MM.1S (cell line): ENCODE measurements around the gene IL1R2.

ENCODE experiments used
- DNase-seq: peaks from one replicate; pipeline ENCODE4 v3.0.0-alpha.2; 2015
- H2AFZ ChIP-seq: fragments of 300-600 bp; sonication (generic); 2 replicates; pipeline ENCODE4 v1.6.0; 2016; ENCODE audit warnings: antibody characterized with exemption, low read length
- H3F3A ChIP-seq: fragments of 300-600 bp; sonication (generic); 2 replicates; pipeline ENCODE4 v1.6.1; 2016; ENCODE audit warnings: mild to moderate bottlenecking, antibody characterized with exemption, low read length, moderate library complexity, mixed read lengths; ENCODE audit not compliant: insufficient read depth
- H3K27ac ChIP-seq: fragments of 300-600 bp; sonication (generic); 2 replicates; pipeline ENCODE4 v1.5.1; 2016; ENCODE audit warnings: mild to moderate bottlenecking, low read length
- H3K27me3 ChIP-seq: fragments of 300-600 bp; sonication (generic); replicated peaks from 2 replicates; pipeline ENCODE4 v1.6.0; 2016; ENCODE audit warnings: low read length; ENCODE audit not compliant: insufficient read depth
- H3K36me3 ChIP-seq: fragments of 300-600 bp; sonication (generic); replicated peaks from 2 replicates; pipeline ENCODE4 v1.6.1; 2016; ENCODE audit warnings: mild to moderate bottlenecking, low read length, mixed read lengths; ENCODE audit not compliant: insufficient read depth
- H3K4me1 ChIP-seq: fragments of 300-600 bp; sonication (generic); 2 replicates; pipeline ENCODE4 v1.6.1; 2016; ENCODE audit warnings: low read length, mixed read lengths
- H3K4me2 ChIP-seq: fragments of 300-600 bp; sonication (generic); 2 replicates; pipeline ENCODE4 v1.6.0; 2016; ENCODE audit warnings: low read depth, low read length
- H3K4me3 ChIP-seq: fragments of 300-600 bp; sonication (generic); 2 replicates; pipeline ENCODE4 v1.5.1; 2016; ENCODE audit warnings: low read length, mixed read lengths
- H3K79me2 ChIP-seq: fragments of 300-600 bp; sonication (generic); 2 replicates; pipeline ENCODE4 v1.6.1; 2016; ENCODE audit warnings: mixed run types, low read length, mixed read lengths
- H3K9ac ChIP-seq: fragments of 300-600 bp; sonication (generic); 2 replicates; pipeline ENCODE4 v1.6.1; 2016; ENCODE audit warnings: low read length, mixed read lengths
- H3K9me2 ChIP-seq: fragments of 300-600 bp; sonication (generic); replicated peaks from 2 replicates; pipeline ENCODE4 v1.6.1; 2016; ENCODE audit warnings: mild to moderate bottlenecking, low read length, mixed read lengths; ENCODE audit not compliant: insufficient read depth
- H3K9me3 ChIP-seq: fragments of 300-600 bp; sonication (generic); replicated peaks from 2 replicates; pipeline ENCODE4 v1.6.1; 2016; ENCODE audit warnings: mild to moderate bottlenecking, low read length, mixed read lengths; ENCODE audit not compliant: insufficient read depth
- H4K20me1 ChIP-seq: fragments of 300-600 bp; sonication (generic); 2 replicates; pipeline ENCODE4 v1.6.1; 2016; ENCODE audit warnings: mild to moderate bottlenecking, low read length, moderate library complexity, mixed read lengths; ENCODE audit not compliant: insufficient read depth
- CTCF ChIP-seq: fragments of 300-600 bp; sonication (generic); IDR thresholded peaks from 2 replicates; pipeline ENCODE4 v1.5.1; 2016; ENCODE audit warnings: antibody characterized with exemption, low read length, mixed read lengths
- EZH2 ChIP-seq: fragments of 300-600 bp; sonication (generic); optimal IDR thresholded peaks from 2 replicates; pipeline ENCODE3; 2017; ENCODE audit warnings: low read depth, mild to moderate bottlenecking, antibody characterized with exemption, low read length, mixed read lengths
- EZH2phosphoT487 ChIP-seq: fragments of 300-600 bp; sonication (generic); IDR thresholded peaks from 2 replicates; pipeline ENCODE4 v1.6.1; 2018; ENCODE audit warnings: antibody characterized with exemption, low read length

IL1R2 gene

DNA sequence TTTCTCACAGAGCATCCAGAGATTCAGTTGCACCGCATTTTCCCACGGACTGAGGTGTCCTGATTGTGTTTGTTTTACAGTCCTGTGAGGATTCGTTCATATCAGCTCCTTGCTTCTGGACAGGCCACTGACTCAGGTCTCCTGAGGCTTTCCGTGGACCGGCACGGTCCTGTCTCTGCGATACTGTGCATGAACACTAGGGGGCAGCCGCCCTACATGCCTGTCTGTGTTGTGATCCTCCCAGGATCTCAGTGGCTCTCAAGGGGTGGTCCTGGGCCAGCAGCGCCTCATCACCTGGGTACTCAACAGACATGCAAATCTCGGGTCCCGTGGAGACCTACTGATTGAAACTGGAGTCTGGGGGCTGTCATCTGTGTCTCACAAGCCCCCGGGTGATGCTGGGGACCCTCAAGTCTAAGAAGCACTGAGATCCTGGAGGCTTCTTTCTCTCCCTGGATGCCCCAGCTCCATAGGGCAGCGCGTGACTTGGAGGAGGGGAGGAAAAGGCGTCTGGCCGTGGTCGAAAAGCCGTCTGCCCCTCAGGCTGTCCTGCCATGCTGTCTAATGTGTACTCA lies 28.9 kb downstream of the IL1R2 start:
- no peak overlapping the region for H3K4me2 ChIP-seq

GRCh38 chr2:102021779-102022178 lies 30.0 kb downstream of the IL1R2 start:
- TF ChIP-seq CTCF: no peak
- TF ChIP-seq EZH2: no peak
- TF ChIP-seq EZH2phosphoT487: no peak

More for the DNA sequence above, 28.9 kb downstream of the IL1R2 start:
- H3K27ac ChIP-seq: no peak overlapping the region
- H3K27me3 ChIP-seq: no peaks in the 10 kb centered on the region
- no peaks in the 10 kb centered on the region for H3F3A ChIP-seq
- no peak overlapping the region for H3K4me3 ChIP-seq
- no peaks in the 10 kb centered on the region for H3K36me3 ChIP-seq
- no peak overlapping the region for H2AFZ ChIP-seq
- H4K20me1 ChIP-seq: no peaks in the 10 kb centered on the region
- H3K9me2 ChIP-seq: no peaks in the 10 kb centered on the region
- no peaks in the 10 kb centered on the region for H3K4me1 ChIP-seq
- H3K9ac ChIP-seq: no peak overlapping the region
- TF ChIP-seq EZH2 (no peak), CTCF (peak; percentile 97), EZH2phosphoT487 (no peak)
- peak; percentile 67 for DNase-seq
- H3K9me3 ChIP-seq: no peaks in the 10 kb centered on the region
- H3K79me2 ChIP-seq: no peaks in the 10 kb centered on the region

GRCh38 chr2:102022884-102023539 lies 31.3 kb downstream of the IL1R2 start:
- Histone ChIP-seq H3F3A (no peaks in the 10 kb centered on the region), H3K9ac (no peak overlapping the region), H3K4me3 (no peak overlapping the region), H2AFZ (no peak overlapping the region), H3K9me3 (no peaks in the 10 kb centered on the region), H3K79me2 (no peaks in the 10 kb centered on the region), H3K36me3 (no peaks in the 10 kb centered on the region), H4K20me1 (no peaks in the 10 kb centered on the region), H3K9me2 (no peaks in the 10 kb centered on the region), H3K27me3 (no peaks in the 10 kb centered on the region), H3K27ac (no peak overlapping the region), H3K4me2 (no peak overlapping the region), H3K4me1 (no peaks in the 10 kb centered on the region)
- TF ChIP-seq EZH2phosphoT487: no peak
- no peak for TF ChIP-seq CTCF
- no peak for TF ChIP-seq EZH2
- DNase-seq: no peak

More at GRCh38 chr2:102021779-102022178, 30.0 kb downstream of the IL1R2 start:
- Histone ChIP-seq H3K27ac (no peak overlapping the region), H3F3A (no peaks in the 10 kb centered on the region), H3K9ac (no peak overlapping the region), H3K9me2 (no peaks in the 10 kb centered on the region), H3K27me3 (no peaks in the 10 kb centered on the region), H3K4me3 (no peak overlapping the region), H3K79me2 (no peaks in the 10 kb centered on the region), H3K36me3 (no peaks in the 10 kb centered on the region), H3K4me1 (no peaks in the 10 kb centered on the region), H4K20me1 (no peaks in the 10 kb centered on the region), H3K4me2 (no peak overlapping the region), H3K9me3 (no peaks in the 10 kb centered on the region), H2AFZ (no peak overlapping the region)
- DNase-seq: no peak
